HepG2 (cell line): ENCODE measurements around the gene DGKD. TPM values are rescaled to one million over a fixed set of nuclear protein-coding genes. Genes with fewer than 3 reads are reported as not detected.

Experiments
- ATAC-seq: fragments of 200-7000 bp; cut with Tn5 transposase; 3 replicates; pipeline ENCODE4 v1.9.1; 2020; ENCODE audit warnings: mild to moderate bottlenecking, moderate library complexity
- BruUV-seq: library from RNA; stranded (reverse); fragments of 400-500 nt; replicated peaks from 2 replicates; lab custom pipeline; 2021; lab: Mats Ljungman, UMichigan
- CTCF ChIA-PET: fragments of 300-600 bp; formaldehyde crosslinking; extraction: SDS; loops from one replicate; lab custom pipeline; 2021; ENCODE audit warnings: low total read pairs, inconsistent platforms, low intra/inter-chr PET ratio; lab: Yijun Ruan, JAX
- POLR2A ChIA-PET: fragments of 350-600 bp; sonication (Branson Sonifier 250); formaldehyde crosslinking; loops from one replicate; lab custom pipeline; 2020; ENCODE audit warnings: antibody characterized with exemption, inconsistent platforms; lab: Yijun Ruan, JAX
- DNase-seq: peaks from one replicate; pipeline ENCODE4 v3.0.0-alpha.2; 2015; ENCODE audit warnings: low spot score
- FAIRE-seq: peaks from 3 replicates; lab custom pipeline; 2011; peaks lifted over from hg19 to GRCh38; lab: Jason Lieb, UNC
- H2AFZ ChIP-seq: one replicate; pipeline ENCODE4 v1.6.1; 2011; ENCODE audit warnings: low read length, inconsistent platforms
- H3K27ac ChIP-seq: fragments of 300-600 bp; 3 replicates; pipeline ENCODE4 v1.8.0; 2011; ENCODE audit warnings: mixed run types, mild to moderate bottlenecking, mixed read lengths, low read length, inconsistent platforms; ENCODE audit not compliant: insufficient read depth; ENCODE audit errors: extremely low read length
- H3K27me3 ChIP-seq, 2 experiments: fragments of 200-600 bp in 1 of 2; 2 replicates in 1 of 2; 3 replicates in 1 of 2; pipeline versions ENCODE4 v1.6.0 to v1.8.0; 2011; ENCODE audit warnings: low read length in 2 of 2, mild to moderate bottlenecking in 2 of 2, moderate library complexity in 2 of 2, inconsistent platforms in 1 of 2; ENCODE audit not compliant: insufficient read depth in 2 of 2, control insufficient read depth in 1 of 2
- H3K36me3 ChIP-seq, 2 experiments: fragments of 200-600 bp in 1 of 2; replicated peaks in 1 of 2; 2 replicates in 1 of 2; 3 replicates in 1 of 2; pipeline versions ENCODE4 v1.5.1 to v1.8.0; 2011; ENCODE audit warnings: low read length in 2 of 2, inconsistent platforms in 1 of 2; ENCODE audit not compliant: insufficient read depth in 2 of 2, control insufficient read depth in 1 of 2
- H3K4me1 ChIP-seq: 2 replicates; pipeline ENCODE4 v1.5.1; 2012; ENCODE audit warnings: low read length, inconsistent platforms; ENCODE audit not compliant: insufficient read depth
- H3K4me2 ChIP-seq: 2 replicates; pipeline ENCODE4 v1.6.0; 2011; ENCODE audit warnings: low read depth, low read length, inconsistent platforms
- H3K4me3 ChIP-seq, 3 experiments: fragments of 200-600 bp in 1 of 3; sonication (generic), shearing (Covaris generic) in 1 of 3; replicated peaks in 1 of 3; 2 replicates each; pipeline ENCODE4 v1.5.1; 2011 to 2016; ENCODE audit warnings: low read length in 3 of 3, inconsistent platforms in 2 of 3, low read depth in 2 of 3, mild to moderate bottlenecking in 2 of 3, control low read depth in 1 of 3, mixed read lengths in 1 of 3; ENCODE audit not compliant: insufficient read depth in 1 of 3
- H3K79me2 ChIP-seq: one replicate; pipeline ENCODE4 v1.6.1; 2011; ENCODE audit warnings: low read length, inconsistent platforms; ENCODE audit not compliant: insufficient read depth
- H3K9ac ChIP-seq: 2 replicates; pipeline ENCODE4 v1.6.0; 2011; ENCODE audit warnings: mild to moderate bottlenecking, low read depth, low read length, inconsistent platforms; ENCODE audit not compliant: insufficient read depth
- H3K9me3 ChIP-seq: 2 replicates; pipeline ENCODE4 v1.5.1; 2012; ENCODE audit warnings: mild to moderate bottlenecking, low read length
- H4K20me1 ChIP-seq: 2 replicates; pipeline ENCODE4 v1.6.0; 2011; ENCODE audit warnings: inconsistent platforms, mild to moderate bottlenecking, low read length, moderate library complexity; ENCODE audit not compliant: insufficient read depth
- BRF2 ChIP-seq: sonication (generic); formaldehyde crosslinking; IDR thresholded peaks from 2 replicates; pipeline ENCODE4 v1.8.1; 2022; ENCODE audit warnings: mild to moderate bottlenecking, missing genetic modification reagents
- CHD2 ChIP-seq: IDR thresholded peaks from 2 replicates; pipeline ENCODE4 v1.6.1; 2011; ENCODE audit warnings: low read depth, low read length, improper control_type of control experiment
- ETV6 ChIP-seq: sonication (generic); formaldehyde crosslinking; conservative IDR thresholded peaks from 2 replicates; pipeline ENCODE4 v1.4.0; 2020; ENCODE audit warnings: missing genetic modification reagents
- PCBP2 ChIP-seq: fragments of 200-400 bp; formaldehyde crosslinking; optimal IDR thresholded peaks from 2 replicates; pipeline ENCODE3; 2018; ENCODE audit warnings: low read length, low read depth; ENCODE audit not compliant: poor library complexity, severe bottlenecking
- PRDM10 ChIP-seq: sonication (generic); formaldehyde crosslinking; IDR thresholded peaks from 2 replicates; pipeline ENCODE4 v1.4.0; 2020; ENCODE audit warnings: low read depth, missing genetic modification reagents
- RERE ChIP-seq: IDR thresholded peaks from 2 replicates; pipeline ENCODE4 v1.6.1; 2016; ENCODE audit warnings: low read depth, missing genetic modification reagents, missing compliant biosample characterization
- ZC3H4 ChIP-seq: sonication (generic); formaldehyde crosslinking; IDR thresholded peaks from 2 replicates; pipeline ENCODE4 v1.4.0; 2020; ENCODE audit warnings: missing genetic modification reagents, borderline replicate concordance
- ZNF138 ChIP-seq: sonication (generic); formaldehyde crosslinking; IDR thresholded peaks from 2 replicates; pipeline ENCODE4 v1.5.0; 2020; ENCODE audit warnings: mild to moderate bottlenecking, low read depth, missing genetic modification reagents
- ZNF235 ChIP-seq: sonication (generic); formaldehyde crosslinking; IDR thresholded peaks from 2 replicates; pipeline ENCODE4 v1.8.1; 2023; ENCODE audit warnings: mild to moderate bottlenecking, missing genetic modification reagents, borderline replicate concordance
- ZNF260 ChIP-seq: sonication (generic); formaldehyde crosslinking; IDR thresholded peaks from 2 replicates; pipeline ENCODE4 v1.4.0; 2020; ENCODE audit warnings: missing genetic modification reagents, low read depth, mild to moderate bottlenecking, borderline replicate concordance
- ZNF510 ChIP-seq: sonication (generic); formaldehyde crosslinking; IDR thresholded peaks from 2 replicates; pipeline ENCODE4 v1.4.0; 2020; ENCODE audit warnings: low read depth, mild to moderate bottlenecking, missing genetic modification reagents
- ZNF570 ChIP-seq: sonication (generic); formaldehyde crosslinking; IDR thresholded peaks from 2 replicates; pipeline ENCODE4 v1.4.0; 2020; ENCODE audit warnings: mild to moderate bottlenecking, missing genetic modification reagents, borderline replicate concordance
- ZSCAN30 ChIP-seq: sonication (generic); formaldehyde crosslinking; IDR thresholded peaks from 2 replicates; pipeline ENCODE4 v1.5.0; 2020; ENCODE audit warnings: mild to moderate bottlenecking, missing genetic modification reagents
- WGBS: methylation state at CpG from one replicate; pipeline ENCODE4 v1.1.6; 2017; ENCODE audit warnings: low lambda C conversion rate; 5-methylcytosine and 5-hydroxymethylcytosine counted together
- in situ Hi-C: cut with HindIII; loops from 2 replicates; pipeline ENCODE4 v1.10.0; 2017; ENCODE audit warnings: low pct_unique_long_range_greater_than_20kb; ENCODE audit not compliant: extremely low pct_ligation_motif_present
- intact Hi-C: fragments of 100-400 bp; cut with micrococcal nuclease; formaldehyde crosslinking; loops from one replicate; pipeline ENCODE4 v1.10.0; 2022; ENCODE audit not compliant: unreplicated experiment
- polyA plus RNA-seq, 8 experiments: library from polyadenylated mRNA; depleted of rRNA in 3 of 8; stranded (reverse) in 7 of 8; unstranded in 1 of 8; fragments of >200 nt; fragmentation: Illumina TruSeq in 4 of 8; extraction: Trizol in 4 of 8; gene quantifications; 2 replicates each; pipeline versions ENCODE4 v1.2.1 to v1.2.3, GENCODE V29; 2011 to 2016; ENCODE audit warnings: low read depth in 4 of 8, missing spikeins in 1 of 8, mixed read lengths in 1 of 8; ENCODE audit not compliant: insufficient read depth in 1 of 8
- total RNA-seq, 5 experiments: library from RNA; depleted of rRNA; stranded (reverse); fragments of >200 nt; fragmentation: Illumina TruSeq; extraction: Trizol; gene quantifications; 2 replicates each; pipeline ENCODE4 v1.2.3, GENCODE V29; 2016; ENCODE audit warnings: low read depth in 1 of 5

The DGKD gene
- total and polyA plus RNA-seq, 2 of the 13 experiments (the other 11 are each of a cell fraction or from before 2014, with no cell fraction given): 24.5 to 33.2 TPM

- in situ Hi-C loops: no loop called here
- POLR2A ChIA-PET: no interaction called here
- no peak for FAIRE-seq
- peaks cover 8% of the 10 kb centered on the region for H3K79me2 ChIP-seq
- H3K4me1 ChIP-seq: peaks cover 35% of the 10 kb centered on the region
- TF ChIP-seq PRDM10 (CRISPR knock-in tag) (no peak), ZSCAN30 (CRISPR knock-in tag) (no peak), ZC3H4 (CRISPR knock-in tag) (no peak), ZNF138 (CRISPR knock-in tag) (no peak), ZNF510 (CRISPR knock-in tag) (no peak), CHD2 (no peak), ZNF260 (CRISPR knock-in tag) (no peak), RERE (CRISPR knock-in tag) (no peak), BRF2 (CRISPR knock-in tag) (no peak), ZNF235 (CRISPR knock-in tag) (no peak), PCBP2 (no peak), ETV6 (CRISPR knock-in tag) (no peak), ZNF570 (CRISPR knock-in tag) (no peak)
- TF ChIP-seq, all 625 proteins: peak for 0
- Histone ChIP-seq H3K4me2 (no peak overlapping the region), H3K9me3 (no peaks in the 10 kb centered on the region), H3K36me3 (no peaks in the 10 kb centered on the region; a peak in 5 of 5 replicates), H3K27me3 (no peaks in the 10 kb centered on the region), H4K20me1 (0 out of 2 replicates have a peak, but pooled peaks cover 5% of the 10 kb centered on the region), H3K9ac (no peak overlapping the region), H3K4me3 (no peak overlapping the region), H3K27ac (no peak overlapping the region), H2AFZ (no peak overlapping the region)
- intact Hi-C loops: no loop called here
- DNase-seq (no peak), ATAC-seq (no peak)
- CTCF ChIA-PET: no interaction called here
- WGBS: 82% methylated on average over 5 of the region's 5 CpGs
- no TSS peak for BruUV-seq
These were observed 19.0 kb downstream of the DGKD start for GRCh38 chr2:233373316-233373715.
